GM10847 (cell line): Measurements from ENCODE around the gene NOS1AP.

ENCODE experiments used
- POLR2A ChIP-seq: IDR thresholded peaks from 2 replicates; pipeline ENCODE4 v1.6.1; 2011; ENCODE audit not compliant: insufficient read length; ENCODE audit errors: extremely low read depth

Gene NOS1AP

GRCh38 chr1:162333991-162334390, 264.5 kb downstream of the NOS1AP start:
- TF ChIP-seq POLR2A: no peak

DNA sequence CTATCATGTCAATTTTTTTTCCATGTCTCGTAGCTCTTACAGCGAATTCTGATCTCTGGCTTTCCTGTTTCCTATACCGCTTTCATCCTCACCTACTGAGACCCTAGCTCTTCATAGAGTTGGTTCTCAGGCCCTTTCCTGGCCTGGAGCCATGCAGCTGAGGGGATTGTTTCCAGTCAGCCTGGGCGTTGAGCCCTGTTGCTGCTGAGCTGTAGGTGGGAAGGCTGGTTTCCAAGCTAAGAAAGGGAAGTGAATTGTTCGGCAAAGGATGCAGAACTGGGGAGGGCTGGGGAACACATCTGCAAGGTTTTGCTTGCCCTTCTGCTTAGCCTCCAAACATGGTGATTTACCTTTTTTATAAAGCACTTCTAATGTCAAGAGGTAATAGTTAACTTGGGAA, 265.6 kb downstream of the NOS1AP start:
- TF ChIP-seq POLR2A: no peak

- no peak for TF ChIP-seq POLR2A
Observed at GRCh38 chr1:162336621-162337285, 267.3 kb downstream of the NOS1AP start.

- no peak for TF ChIP-seq POLR2A
Observed at GRCh38 chr1:162342452-162342983, 273.0 kb downstream of the NOS1AP start.

- no peak for TF ChIP-seq POLR2A
Observed at GRCh38 chr1:162343470-162343869, 274.0 kb downstream of the NOS1AP start.

DNA sequence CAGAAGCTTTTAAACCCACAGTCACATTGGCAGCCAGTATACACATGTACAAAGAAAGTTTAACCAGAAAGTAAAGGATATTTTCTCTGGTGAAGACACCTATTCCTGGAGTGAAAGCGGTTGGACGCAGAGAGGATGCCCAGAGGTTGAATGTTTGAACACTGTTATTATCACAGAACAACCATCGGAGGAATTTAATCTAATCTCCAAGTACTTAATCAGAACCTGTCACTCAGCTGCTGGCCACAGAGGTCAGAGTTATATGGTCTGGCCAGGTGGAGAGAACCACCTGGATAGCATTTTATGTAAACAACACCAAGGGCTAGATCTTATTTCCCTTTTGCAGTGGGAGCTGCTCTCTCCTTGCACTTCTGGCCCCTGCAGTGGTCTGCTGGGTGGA, 277.8 kb downstream of the NOS1AP start:
- TF ChIP-seq POLR2A: no peak

- TF ChIP-seq POLR2A: no peak
Observed at GRCh38 chr1:162349635-162350330, 280.3 kb downstream of the NOS1AP start.

DNA sequence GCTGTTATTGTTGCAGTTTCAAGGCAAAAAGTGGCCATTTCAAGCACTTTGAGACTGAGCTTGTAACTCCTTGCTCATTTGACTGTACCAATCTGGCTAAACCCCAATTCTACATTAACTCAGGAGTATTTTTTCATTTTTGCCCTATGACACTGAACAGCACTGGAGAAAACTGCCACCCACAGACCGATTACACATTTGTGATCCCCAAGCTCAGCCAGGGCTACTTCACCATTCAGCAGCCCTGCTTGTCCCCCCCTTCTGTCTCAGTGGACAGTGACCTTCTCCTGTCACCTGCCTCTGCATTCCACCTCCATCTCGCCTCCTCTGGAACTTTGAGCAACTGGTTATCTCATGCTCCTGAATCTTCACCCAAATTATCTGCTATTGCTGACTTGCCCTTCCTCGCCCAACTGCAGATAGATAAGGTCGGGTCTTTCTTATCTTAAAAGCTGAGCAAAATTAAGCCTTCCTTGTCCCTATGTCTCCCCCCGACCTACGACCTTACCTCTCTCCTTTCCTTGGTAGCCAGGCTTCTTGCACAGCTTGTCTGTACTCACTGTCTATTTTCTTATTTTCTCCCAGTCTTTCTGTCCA, 281.9 kb downstream of the NOS1AP start:
- no peak for TF ChIP-seq POLR2A

DNA sequence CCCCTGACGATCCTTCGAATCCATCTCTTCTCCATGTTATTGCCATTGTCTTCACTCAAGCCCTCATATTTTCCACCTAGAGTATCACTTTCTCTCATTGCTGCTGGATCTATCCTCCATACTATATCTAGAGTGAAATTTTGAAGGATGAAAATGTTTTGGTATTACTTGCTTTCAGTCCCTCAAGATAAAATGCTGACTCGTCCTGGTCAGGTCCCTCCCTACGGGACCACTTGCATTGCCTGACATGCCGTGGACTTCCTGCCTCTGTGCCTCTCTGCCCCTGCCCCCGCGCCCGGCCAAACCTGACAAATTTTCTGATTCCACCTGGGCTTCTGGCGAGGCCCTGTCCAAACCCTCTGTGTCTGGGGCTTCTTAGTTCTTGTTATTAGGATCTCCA, 283.6 kb downstream of the NOS1AP start:
- no peak for TF ChIP-seq POLR2A

DNA sequence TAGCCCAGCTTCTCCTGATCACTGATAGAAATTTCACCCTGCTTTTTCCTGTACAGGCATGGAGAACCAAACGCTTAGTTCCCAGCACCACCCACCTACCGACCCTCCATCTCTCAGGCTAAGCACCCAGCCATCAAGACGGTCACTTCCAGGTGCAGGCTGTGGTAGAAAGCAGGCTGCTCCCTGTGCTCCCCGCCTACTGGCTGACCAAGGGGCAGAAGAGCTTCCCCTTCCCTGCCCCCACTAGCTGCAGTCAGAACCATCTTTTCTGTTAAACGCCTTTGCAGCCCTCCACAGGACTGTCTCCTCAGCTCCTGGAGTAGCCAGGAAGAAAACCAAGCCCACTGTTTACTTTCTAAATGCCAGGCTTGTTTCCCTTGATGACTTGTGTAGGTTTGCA, 284.2 kb downstream of the NOS1AP start:
- TF ChIP-seq POLR2A: no peak

DNA sequence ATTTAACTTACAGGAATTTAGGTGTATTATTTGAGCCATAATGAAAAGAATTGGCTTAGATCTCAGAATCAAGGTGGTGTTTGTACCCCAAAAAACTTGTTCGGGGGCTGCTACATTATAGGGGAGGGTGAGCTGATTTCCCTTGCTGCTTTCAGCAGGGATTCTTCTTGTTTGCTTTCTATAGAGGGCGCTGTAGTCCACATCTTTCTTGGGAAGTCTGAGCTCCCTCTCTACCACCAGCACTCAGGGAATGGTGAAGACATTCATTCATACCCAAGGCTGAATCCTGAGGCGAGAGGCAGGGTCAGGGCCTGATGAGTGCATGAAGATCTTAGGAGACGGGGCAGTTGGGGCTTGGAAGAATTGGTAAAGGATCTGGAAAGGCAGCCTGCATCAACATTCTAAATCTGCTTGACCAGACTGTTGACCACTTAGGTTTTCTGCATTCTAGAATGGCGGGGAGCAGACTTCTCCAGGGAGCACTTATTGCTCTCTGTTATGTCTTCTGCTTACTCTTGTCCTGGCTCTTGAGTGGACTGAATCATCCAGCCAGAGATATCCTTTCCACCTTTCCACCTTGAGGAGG, 288.3 kb downstream of the NOS1AP start:
- no peak for TF ChIP-seq POLR2A

DNA sequence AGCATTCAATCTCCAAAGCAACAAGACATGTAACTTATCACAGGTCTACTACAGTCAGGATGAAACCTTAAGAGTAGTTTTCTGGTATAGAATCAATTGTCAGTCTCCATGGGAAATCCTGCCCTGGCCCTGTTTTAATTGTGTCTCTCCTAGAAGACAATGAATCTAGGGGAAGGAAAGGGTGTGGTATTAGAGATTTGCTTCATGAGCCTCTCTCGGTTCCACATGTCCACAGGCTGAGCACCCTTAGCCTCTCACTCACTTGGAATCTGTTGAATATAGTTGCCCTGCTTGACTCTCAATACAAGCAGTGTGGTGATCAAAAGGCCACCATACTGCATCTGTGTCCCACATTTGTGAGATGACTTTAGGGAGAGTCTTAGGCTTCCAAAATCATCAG, 289.4 kb downstream of the NOS1AP start:
- no peak for TF ChIP-seq POLR2A

GRCh38 chr1:162359523-162360236, 290.2 kb downstream of the NOS1AP start:
- TF ChIP-seq POLR2A: no peak

GRCh38 chr1:162360237-162360873, 290.9 kb downstream of the NOS1AP start:
- no peak for TF ChIP-seq POLR2A

- TF ChIP-seq POLR2A: no peak
Observed at GRCh38 chr1:162360874-162361260, 291.4 kb downstream of the NOS1AP start.

GRCh38 chr1:162361349-162361748, 291.9 kb downstream of the NOS1AP start:
- TF ChIP-seq POLR2A: no peak
